ENCODE measurements around the gene B3GLCT. TPM values are rescaled to one million over a fixed set of nuclear protein-coding genes. Genes with fewer than 3 reads are reported as not detected.

B3GLCT gene
- total RNA-seq, 1 experiment from 2014 or later: 3.9 TPM

- no peaks in the 10 kb centered on the region for H3K27me3 ChIP-seq (ENCODE audit: insufficient read depth, low read length)
- ChIA-PET POLR2A (no interaction called here), RAD21 (ENCODE audit: low non-redundant PET in 1 of 2, low total read pairs in 2 of 2, uncharacterized antibody in 2 of 2, unreplicated experiment in 2 of 2) (no interaction called here), CTCF (no interaction called here)
- H3K4me2 ChIP-seq (ENCODE audit: low read length): no peak overlapping the region
- TF ChIP-seq ATF3 (IDR thresholded peaks at IDR 0.05) (no peak), YY1 (IDR thresholded peaks at IDR 0.05; ENCODE audit: extremely low read depth, insufficient replicate concordance, low read depth, low read length) (no peak), ZBTB33 (IDR thresholded peaks at IDR 0.05; ENCODE audit: extremely low read depth, insufficient replicate concordance, low read length) (no peak), CBX3 (IDR thresholded peaks at IDR 0.05; ENCODE audit: low read depth) (no peak), ZNF274 (IDR thresholded peaks at IDR 0.05; ENCODE audit: low read depth, low read length) (no peak), SIN3A (IDR thresholded peaks at IDR 0.05; ENCODE audit: low read depth) (no peak), ZFX (IDR thresholded peaks at IDR 0.05) (no peak), CTCF (IDR thresholded peaks at IDR 0.05 in 2 of 3, conservative IDR thresholded peaks at IDR 0.05 in 1 of 3; ENCODE audit: borderline replicate concordance in 1 of 3, insufficient read depth in 1 of 3, low read depth in 2 of 3, low read length in 2 of 3) (no peak), FOSL1 (IDR thresholded peaks at IDR 0.05; ENCODE audit: low read depth) (no peak), EGR1 (IDR thresholded peaks at IDR 0.05; ENCODE audit: low read depth) (no peak), TCF7L2 (IDR thresholded peaks at IDR 0.05; ENCODE audit: borderline replicate concordance, extremely low read depth, insufficient read depth, insufficient read length) (no peak), POLR2A (IDR thresholded peaks at IDR 0.05; ENCODE audit: borderline replicate concordance, extremely low read depth, insufficient read depth, insufficient read length) (no peak), REST (IDR thresholded peaks at IDR 0.05; ENCODE audit: low read depth) (no peak), SRF (IDR thresholded peaks at IDR 0.05; ENCODE audit: low read depth) (no peak), ELF1 (IDR thresholded peaks at IDR 0.05; ENCODE audit: borderline replicate concordance, low read depth) (no peak), RAD21 (IDR thresholded peaks at IDR 0.05; ENCODE audit: low read depth) (no peak), EZH2phosphoT487 (IDR thresholded peaks at IDR 0.05; ENCODE audit: borderline replicate concordance) (no peak), SP1 (IDR thresholded peaks at IDR 0.05; ENCODE audit: low read depth) (no peak)
- no peak overlapping the region for H3K4me3 ChIP-seq (replicated peaks in 1 of 2; ENCODE audit: low read depth in 1 of 2, low read length in 2 of 2)
- no peaks in the 10 kb centered on the region for H3K9me3 ChIP-seq (ENCODE audit: control insufficient read depth in 1 of 2, insufficient read depth in 1 of 2, low read depth in 1 of 2, low read length in 2 of 2)
- no peaks in the 10 kb centered on the region for H4K20me1 ChIP-seq (ENCODE audit: insufficient read depth)
- no peaks in the 10 kb centered on the region for H3K4me1 ChIP-seq (ENCODE audit: control insufficient read depth in 1 of 2, insufficient read depth in 2 of 2, low read length in 2 of 2)
- H2AFZ ChIP-seq (ENCODE audit: low read depth, low read length, poor library complexity, severe bottlenecking): no peak overlapping the region
- BruUV-seq (replicated peaks): no TSS peak
- H3K27ac ChIP-seq (ENCODE audit: low read depth, low read length): no peak overlapping the region
- no peak overlapping the region for H3K9ac ChIP-seq (ENCODE audit: low read length)
- intact Hi-C loops (cut with micrococcal nuclease): no loop called here
- ATAC-seq: no peak
- no peaks in the 10 kb centered on the region for H3K9me2 ChIP-seq (ENCODE audit: insufficient read depth)
- no peaks in the 10 kb centered on the region for H3K36me3 ChIP-seq (ENCODE audit: control insufficient read depth in 1 of 2, insufficient read depth in 2 of 2, low read length in 2 of 2)
- no peak for DNase-seq (ENCODE audit: low read depth, low spot score)
- H3K79me2 ChIP-seq (ENCODE audit: insufficient read depth, low read length): no peaks in the 10 kb centered on the region
Measured at GRCh38 chr13:31321457-31321856, 121.7 kb downstream of the B3GLCT start.

Measured in HCT116 (cell line).